Endothelial cell of umbilical vein (primary cell): ENCODE measurements around the gene SLC9A1. TPM values are rescaled to one million over a fixed set of nuclear protein-coding genes. Genes with fewer than 3 reads are reported as not detected.

ENCODE experiments used
- BruUV-seq: library from RNA; stranded (reverse); fragments of 400-500 nt; replicated peaks from 2 replicates; lab custom pipeline; 2021; lab: Mats Ljungman, UMichigan
- CTCF ChIA-PET: fragments of 300-600, 350-600 bp; sonication (Branson Sonifier 250); formaldehyde crosslinking; loops from one replicate; lab custom pipeline; 2021; ENCODE audit warnings: antibody characterized with exemption, inconsistent platforms; lab: Charles Lee
- POLR2A ChIA-PET: fragments of 300-600, 350-600 bp; sonication (Branson Sonifier 250); formaldehyde crosslinking; loops from one replicate; lab custom pipeline; 2021; ENCODE audit warnings: antibody characterized with exemption, inconsistent platforms; lab: Charles Lee
- DNase-seq: peaks from one replicate; pipeline ENCODE4 v3.0.0-alpha.2; 2011; ENCODE audit warnings: low read depth, low spot score
- FAIRE-seq: peaks from 2 replicates; lab custom pipeline; 2011; peaks lifted over from hg19 to GRCh38; lab: Jason Lieb, UNC
- H2AFZ ChIP-seq: 2 replicates; pipeline ENCODE4 v1.6.0; 2012; ENCODE audit warnings: low read depth, low read length, control low read depth, inconsistent platforms
- H3K27ac ChIP-seq: 2 replicates; pipeline ENCODE4 v1.5.1; 2011; ENCODE audit warnings: low read depth, mild to moderate bottlenecking, control low read depth, low read length, moderate library complexity; ENCODE audit not compliant: insufficient read depth
- H3K27me3 ChIP-seq, 2 experiments: 2 replicates each; pipeline versions ENCODE4 v1.6.0 to v1.6.1; 2011; ENCODE audit warnings: low read length in 2 of 2, mixed read lengths in 1 of 2; ENCODE audit not compliant: control insufficient read depth in 2 of 2, insufficient read depth in 2 of 2
- H3K36me3 ChIP-seq, 2 experiments: 2 replicates in 1 of 2; 3 replicates in 1 of 2; pipeline ENCODE4 v1.5.1; 2011; ENCODE audit warnings: low read length in 2 of 2, mild to moderate bottlenecking in 1 of 2, moderate library complexity in 1 of 2; ENCODE audit not compliant: control insufficient read depth in 2 of 2, insufficient read depth in 2 of 2; ENCODE audit errors: extremely low read depth in 1 of 2
- H3K4me1 ChIP-seq: 3 replicates; pipeline ENCODE4 v1.5.1; 2011; ENCODE audit warnings: mild to moderate bottlenecking, low read length; ENCODE audit not compliant: control insufficient read depth, insufficient read depth; ENCODE audit errors: extremely low read depth
- H3K4me2 ChIP-seq: 2 replicates; pipeline ENCODE4 v1.6.1; 2011; ENCODE audit warnings: low read length, control low read depth, mixed read lengths; ENCODE audit not compliant: insufficient read depth
- H3K4me3 ChIP-seq, 3 experiments: fragments of 200-600 bp in 1 of 3; sonication (generic), shearing (Covaris generic) in 1 of 3; replicated peaks in 1 of 3; 2 replicates each; pipeline ENCODE4 v1.5.1; 2011 to 2016; ENCODE audit warnings: control low read depth in 3 of 3, low read length in 3 of 3, mild to moderate bottlenecking in 2 of 3, inconsistent platforms in 1 of 3, low read depth in 1 of 3, moderate library complexity in 1 of 3; ENCODE audit not compliant: insufficient read depth in 1 of 3
- H3K79me2 ChIP-seq: 2 replicates; pipeline ENCODE4 v1.6.0; 2012; ENCODE audit warnings: low read length, inconsistent platforms; ENCODE audit not compliant: control insufficient read depth, insufficient read depth
- H3K9ac ChIP-seq: replicated peaks from 2 replicates; pipeline ENCODE3; 2011; ENCODE audit warnings: low read length, control low read depth; ENCODE audit not compliant: insufficient read depth; ENCODE audit errors: extremely low read depth
- H3K9me1 ChIP-seq: replicated peaks from 3 replicates; pipeline ENCODE4 v1.6.0; 2011; ENCODE audit warnings: mild to moderate bottlenecking, low read length; ENCODE audit not compliant: control insufficient read depth, insufficient read depth; ENCODE audit errors: extremely low read depth
- H3K9me3 ChIP-seq: replicated peaks from 2 replicates; pipeline ENCODE4 v1.5.1; 2012; ENCODE audit warnings: low read length, inconsistent platforms; ENCODE audit not compliant: control insufficient read depth, insufficient read depth
- H4K20me1 ChIP-seq: replicated peaks from 2 replicates; pipeline ENCODE3; 2011; ENCODE audit warnings: mild to moderate bottlenecking, low read length; ENCODE audit not compliant: control insufficient read depth, insufficient read depth; ENCODE audit errors: extremely low read depth
- CTCF ChIP-seq, 2 donors: IDR thresholded peaks; 1 replicate in 1 of 2; 2 replicates in 1 of 2; pipeline ENCODE4 v1.5.1; 2011; ENCODE audit warnings: low read length in 2 of 2, mild to moderate bottlenecking in 2 of 2, moderate library complexity in 2 of 2, control low read depth in 1 of 2, inconsistent platforms in 1 of 2, low read depth in 1 of 2; ENCODE audit not compliant: insufficient read depth in 1 of 2; ENCODE audit errors: extremely low read depth in 1 of 2
- GATA2 ChIP-seq: IDR thresholded peaks from 2 replicates; pipeline ENCODE4 v1.7.0; 2011; ENCODE audit warnings: low read depth, mild to moderate bottlenecking, moderate library complexity, mixed read lengths, low read length; ENCODE audit not compliant: insufficient read length, insufficient read depth
- dilution Hi-C: fragments of 300-500 bp; cut with MboI; formaldehyde crosslinking; loops from one replicate; pipeline ENCODE4 v1.15.0; 2019; ENCODE audit warnings: low sequenced_read_pairs; ENCODE audit not compliant: extremely low pct_ligation_motif_present
- intact Hi-C: fragments of 100-400 bp; cut with micrococcal nuclease; formaldehyde crosslinking; loops from one replicate; pipeline ENCODE4 v1.10.0; 2022
- polyA plus RNA-seq, 4 experiments: library from polyadenylated mRNA; depleted of rRNA in 3 of 4; stranded (reverse) in 3 of 4; unstranded in 1 of 4; fragments of >200 nt; gene quantifications; 2 replicates each; pipeline versions ENCODE4 v1.2.1 to v1.2.3, GENCODE V29; 2011 to 2012; ENCODE audit warnings: missing spikeins in 1 of 4
- total RNA-seq: library from RNA; stranded (reverse); gene quantifications from 2 replicates; pipeline ENCODE4 v1.2.3, GENCODE V29; 2021

Gene SLC9A1
- total and polyA plus RNA-seq, 2 donors (not counting 3 experiments of a cell fraction or from before 2014, with no cell fraction given): 22.8 to 59.2 TPM

- peak overlapping the region; percentile 13 to 45 (median 30) for H3K4me3 ChIP-seq
- H2AFZ ChIP-seq: no peak overlapping the region
- peak overlapping the region; percentile 45 for H3K9ac ChIP-seq
- H3K79me2 ChIP-seq: peaks cover 64% of the 10 kb centered on the region
- dilution Hi-C loops: no loop called here
- ChIA-PET POLR2A (interaction anchor here (0.6 to 4.1 kb wide), 4 partner anchors 10 to 1364 kb away, joined by 3 to 70 read pairs (median 4); no protein-coding TSS in a partner anchor), CTCF (interaction anchor here (1.1 to 1.9 kb wide), 9 partner anchors 14 to 144 kb away, joined by 3 to 6 read pairs (median 4); no protein-coding TSS in a partner anchor)
- TF ChIP-seq GATA2 (peak; percentile 72), CTCF (IDR thresholded peaks at IDR 0.05; ENCODE audit: extremely low read depth in 1 of 2, insufficient read depth in 1 of 2, low read depth in 1 of 2, low read length in 2 of 2) (no peak)
- BruUV-seq: no TSS peak
- intact Hi-C loops: no loop called here
- H3K9me3 ChIP-seq: no peaks in the 10 kb centered on the region
- H3K27me3 ChIP-seq: no peaks in the 10 kb centered on the region
- FAIRE-seq (no peak), DNase-seq (peak; percentile 61)
- no peaks in the 10 kb centered on the region for H4K20me1 ChIP-seq
- no peaks in the 10 kb centered on the region for H3K36me3 ChIP-seq
- peak overlapping the region; percentile 43 for H3K27ac ChIP-seq
- peak overlapping the region; percentile 67 for H3K4me2 ChIP-seq
- no peaks in the 10 kb centered on the region for H3K9me1 ChIP-seq
- peaks cover 33% of the 10 kb centered on the region for H3K4me1 ChIP-seq
Measured at GRCh38 chr1:27152829-27153548, 1.9 kb downstream of the SLC9A1 start.
